Measurements from ENCODE around the gene SRSF4.

DNA sequence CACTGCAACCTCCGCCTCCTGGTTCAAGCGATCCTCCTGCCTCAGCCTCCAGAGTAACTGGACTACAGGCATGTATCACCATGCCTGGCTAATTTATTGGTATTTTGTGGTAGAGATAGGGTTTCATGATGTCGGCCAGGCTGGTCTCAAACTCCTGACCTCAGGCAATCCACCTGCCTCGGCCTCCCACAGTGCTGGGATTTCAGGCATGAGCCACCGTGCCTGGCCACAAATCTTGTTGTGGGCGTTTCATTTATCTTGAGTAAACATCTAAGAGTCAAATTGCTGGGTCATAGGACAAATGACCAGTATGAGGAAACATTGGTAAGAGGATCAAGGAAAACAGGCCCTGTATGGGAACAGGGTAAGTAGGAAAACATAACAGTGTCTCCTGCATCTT, 75.9 kb downstream of the SRSF4 start:
- no peak for TF ChIP-seq POLR2A (IDR thresholded peaks at IDR 0.05)
- TF ChIP-seq, protein P1, sequence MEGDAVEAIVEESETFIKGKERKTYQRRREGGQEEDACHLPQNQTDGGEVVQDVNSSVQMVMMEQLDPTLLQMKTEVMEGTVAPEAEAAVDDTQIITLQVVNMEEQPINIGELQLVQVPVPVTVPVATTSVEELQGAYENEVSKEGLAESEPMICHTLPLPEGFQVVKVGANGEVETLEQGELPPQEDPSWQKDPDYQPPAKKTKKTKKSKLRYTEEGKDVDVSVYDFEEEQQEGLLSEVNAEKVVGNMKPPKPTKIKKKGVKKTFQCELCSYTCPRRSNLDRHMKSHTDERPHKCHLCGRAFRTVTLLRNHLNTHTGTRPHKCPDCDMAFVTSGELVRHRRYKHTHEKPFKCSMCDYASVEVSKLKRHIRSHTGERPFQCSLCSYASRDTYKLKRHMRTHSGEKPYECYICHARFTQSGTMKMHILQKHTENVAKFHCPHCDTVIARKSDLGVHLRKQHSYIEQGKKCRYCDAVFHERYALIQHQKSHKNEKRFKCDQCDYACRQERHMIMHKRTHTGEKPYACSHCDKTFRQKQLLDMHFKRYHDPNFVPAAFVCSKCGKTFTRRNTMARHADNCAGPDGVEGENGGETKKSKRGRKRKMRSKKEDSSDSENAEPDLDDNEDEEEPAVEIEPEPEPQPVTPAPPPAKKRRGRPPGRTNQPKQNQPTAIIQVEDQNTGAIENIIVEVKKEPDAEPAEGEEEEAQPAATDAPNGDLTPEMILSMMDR (IDR thresholded peaks at IDR 0.05) = no peak

Data from right lobe of liver (tissue), 4 donors.